ENCODE measurements around the gene KIRREL1. TPM values are rescaled to one million over a fixed set of nuclear protein-coding genes. Genes with fewer than 3 reads are reported as not detected.

The KIRREL1 gene
- total and polyA plus RNA-seq, 7 donors = 0.92 to 57.0 (median 29.0) TPM

DNA sequence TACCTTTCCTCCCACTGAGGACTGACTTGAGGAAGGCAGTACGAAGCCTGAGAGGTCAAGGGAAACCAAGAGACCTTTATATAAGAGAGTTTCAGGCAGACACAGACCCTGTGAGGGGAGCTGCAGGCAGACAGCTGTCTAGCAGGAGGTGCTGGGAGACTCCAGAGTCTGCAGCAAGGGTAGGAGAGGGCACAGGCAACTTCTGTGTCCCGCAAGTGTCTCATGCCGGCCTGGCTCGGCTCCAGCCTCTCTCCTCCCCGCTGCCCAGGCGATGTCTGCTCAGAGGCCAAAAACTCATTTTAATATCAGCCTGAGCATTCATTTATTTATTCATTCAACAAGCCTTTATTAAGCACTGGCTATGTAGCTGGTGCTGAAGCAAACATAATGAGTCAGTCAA, 83.0 kb downstream of the KIRREL1 start:
- intact Hi-C loops (cut with DNase I) = no loop called here
- TF ChIP-seq, protein P1, sequence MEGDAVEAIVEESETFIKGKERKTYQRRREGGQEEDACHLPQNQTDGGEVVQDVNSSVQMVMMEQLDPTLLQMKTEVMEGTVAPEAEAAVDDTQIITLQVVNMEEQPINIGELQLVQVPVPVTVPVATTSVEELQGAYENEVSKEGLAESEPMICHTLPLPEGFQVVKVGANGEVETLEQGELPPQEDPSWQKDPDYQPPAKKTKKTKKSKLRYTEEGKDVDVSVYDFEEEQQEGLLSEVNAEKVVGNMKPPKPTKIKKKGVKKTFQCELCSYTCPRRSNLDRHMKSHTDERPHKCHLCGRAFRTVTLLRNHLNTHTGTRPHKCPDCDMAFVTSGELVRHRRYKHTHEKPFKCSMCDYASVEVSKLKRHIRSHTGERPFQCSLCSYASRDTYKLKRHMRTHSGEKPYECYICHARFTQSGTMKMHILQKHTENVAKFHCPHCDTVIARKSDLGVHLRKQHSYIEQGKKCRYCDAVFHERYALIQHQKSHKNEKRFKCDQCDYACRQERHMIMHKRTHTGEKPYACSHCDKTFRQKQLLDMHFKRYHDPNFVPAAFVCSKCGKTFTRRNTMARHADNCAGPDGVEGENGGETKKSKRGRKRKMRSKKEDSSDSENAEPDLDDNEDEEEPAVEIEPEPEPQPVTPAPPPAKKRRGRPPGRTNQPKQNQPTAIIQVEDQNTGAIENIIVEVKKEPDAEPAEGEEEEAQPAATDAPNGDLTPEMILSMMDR (IDR thresholded peaks at IDR 0.05) = no peak
- TF ChIP-seq POLR2A (IDR thresholded peaks at IDR 0.05) (no peak), POLR2AphosphoS5 (IDR thresholded peaks at IDR 0.05) (no peak), EP300 (IDR thresholded peaks at IDR 0.05) (no peak)
- DNase-seq = peak; percentile 65
- Histone ChIP-seq H3K4me1 (peaks cover 0 to 48% (median 36%) of the 10 kb centered on the region in 4 donors), H3K9me3 (no peaks in the 10 kb centered on the region), H3K27ac (no peak overlapping the region), H3K4me3 (no peak overlapping the region), H3K27me3 (no peaks in the 10 kb centered on the region), H3K36me3 (peaks cover 9 to 49% (median 17%) of the 10 kb centered on the region in 4 donors)
- 87 to 89% methylated on average over 6 of the region's 6 CpGs for WGBS, 2 donors

DNA sequence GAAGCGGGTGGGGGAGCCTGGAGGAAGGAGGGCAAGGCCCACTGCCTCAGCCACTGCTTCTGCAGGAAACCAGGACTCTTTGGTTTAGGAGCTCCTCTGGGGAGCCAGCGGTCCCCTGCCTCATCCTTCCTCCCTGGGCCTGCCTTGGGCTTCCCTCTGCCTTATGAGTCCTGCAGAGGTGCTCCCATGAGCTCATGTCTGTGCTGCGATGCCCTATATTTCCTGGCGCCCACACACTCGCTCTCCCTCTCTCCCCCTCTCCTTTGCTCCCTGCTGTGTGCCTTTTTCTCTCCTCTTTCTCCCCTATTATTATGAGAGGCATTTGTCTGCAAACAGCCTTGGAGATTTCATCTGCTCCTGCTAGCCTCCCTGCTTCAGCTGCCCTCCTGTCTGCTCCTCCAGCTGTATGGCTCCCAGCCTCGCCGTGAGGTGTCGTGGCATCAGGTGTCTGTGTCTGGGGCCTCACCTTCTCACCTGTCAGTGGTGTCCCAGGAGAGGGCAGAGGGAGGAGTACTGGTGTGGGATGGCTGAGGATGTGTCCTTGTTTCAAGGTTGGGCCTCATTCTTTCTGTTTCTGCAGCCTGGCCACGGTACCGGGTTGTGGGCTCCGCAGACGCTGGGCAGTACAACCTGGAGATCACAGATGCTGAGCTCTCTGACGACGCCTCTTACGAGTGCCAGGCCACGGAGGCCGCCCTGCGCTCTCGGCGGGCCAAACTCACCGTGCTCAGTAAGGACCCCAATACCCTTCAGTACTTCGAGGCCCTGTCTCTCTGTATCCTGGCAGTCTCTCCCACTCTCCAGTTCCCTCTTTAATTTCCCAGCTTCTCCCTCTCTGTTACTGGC, 84.2 kb downstream of the KIRREL1 start:
- peak; percentile 46 for DNase-seq
- Histone ChIP-seq H3K27ac (no peak overlapping the region), H3K36me3 (peaks cover 10 to 61% (median 22%) of the 10 kb centered on the region in 4 donors), H3K4me1 (peaks cover 0 to 39% (median 28%) of the 10 kb centered on the region in 4 donors), H3K4me3 (no peak overlapping the region), H3K9me3 (no peaks in the 10 kb centered on the region), H3K27me3 (no peaks in the 10 kb centered on the region)
- TF ChIP-seq, protein P1 (IDR thresholded peaks at IDR 0.05) = no peak
- TF ChIP-seq POLR2AphosphoS5 (IDR thresholded peaks at IDR 0.05) = no peak
- no peak for TF ChIP-seq POLR2A (IDR thresholded peaks at IDR 0.05)
- TF ChIP-seq EP300 (IDR thresholded peaks at IDR 0.05) = no peak
- WGBS, 2 donors = 91 to 96% methylated on average over 22 of the region's 22 CpGs
- intact Hi-C loops (cut with DNase I) = no loop called here

GRCh38 chr1:158078569-158079080, 85.2 kb downstream of the KIRREL1 start:
- H3K27ac ChIP-seq = no peak overlapping the region
- no peak for DNase-seq
- no peaks in the 10 kb centered on the region for H3K27me3 ChIP-seq
- H3K4me3 ChIP-seq = no peak overlapping the region
- TF ChIP-seq POLR2AphosphoS5 (IDR thresholded peaks at IDR 0.05) (no peak), POLR2A (IDR thresholded peaks at IDR 0.05) (no peak), EP300 (IDR thresholded peaks at IDR 0.05) (no peak)
- TF ChIP-seq, protein P1 (IDR thresholded peaks at IDR 0.05) = no peak
- 74 to 91% methylated on average over 4 of the region's 4 CpGs for WGBS, 2 donors
- intact Hi-C loops (cut with DNase I) = no loop called here
- no peaks in the 10 kb centered on the region for H3K9me3 ChIP-seq
- peaks cover 10 to 69% (median 25%) of the 10 kb centered on the region in 4 donors for H3K36me3 ChIP-seq
- peaks cover 0 to 31% (median 25%) of the 10 kb centered on the region in 4 donors for H3K4me1 ChIP-seq

GRCh38 chr1:158080066-158080465, 86.6 kb downstream of the KIRREL1 start:
- no peak for DNase-seq
- Histone ChIP-seq H3K4me1 (peaks cover 0 to 22% (median 16%) of the 10 kb centered on the region in 4 donors), H3K27me3 (no peaks in the 10 kb centered on the region), H3K36me3 (peaks cover 10 to 77% (median 31%) of the 10 kb centered on the region in 4 donors), H3K4me3 (no peak overlapping the region), H3K9me3 (no peaks in the 10 kb centered on the region), H3K27ac (no peak overlapping the region)
- 90 to 93% methylated on average over 3 of the region's 3 CpGs for whole genome bisulfite sequencing, 2 donors
- TF ChIP-seq EP300 (IDR thresholded peaks at IDR 0.05) (no peak), POLR2AphosphoS5 (IDR thresholded peaks at IDR 0.05) (no peak), POLR2A (IDR thresholded peaks at IDR 0.05) (no peak)
- TF ChIP-seq, protein P1 (IDR thresholded peaks at IDR 0.05) = no peak
- intact Hi-C loops (cut with DNase I) = no loop called here
